ENCODE data around the gene CCDC200. TPM values are rescaled to one million over a fixed set of nuclear protein-coding genes. Genes with fewer than 3 reads are reported as not detected.
A peak's percentile ranks its signal among the peaks of the same experiment; 100 is the strongest.

The CCDC200 gene
- total and polyA plus RNA-seq, 4 donors = not detected

- H3K27me3 ChIP-seq (ENCODE audit: control insufficient read depth in 1 of 2, insufficient read depth in 2 of 2, low read length in 1 of 2) = no peaks in the 10 kb centered on the region
- H3K36me3 ChIP-seq (ENCODE audit: control insufficient read depth in 1 of 2, insufficient read depth in 2 of 2, low read length in 1 of 2) = no peaks in the 10 kb centered on the region
- ATAC-seq (ENCODE audit: low FRiP score) = no peak
- no peak for DNase-seq
- WGBS, 2 donors = 13% methylated on average over 4 of the region's 4 CpGs
- peaks cover 0 to 4% of the 10 kb centered on the region in 2 donors for H3K4me1 ChIP-seq (ENCODE audit: control insufficient read depth in 1 of 2, insufficient read depth in 2 of 2, low read length in 2 of 2)
- peak overlapping the region in 1 of 2 donors; percentile 48 for H3K4me3 ChIP-seq (ENCODE audit: low read length in 2 of 2)
- intact Hi-C loops (cut with DNase I) = loop anchor here (5.0 to 10.0 kb wide), 3 partner anchors 37 to 179 kb away; partner anchors contain the start of gene TMEM106A (in 1 of the 2)
- peak overlapping the region in 1 of 2 donors; percentile 97 for H3K27ac ChIP-seq (ENCODE audit: low read depth in 1 of 2, low read length in 2 of 2)
- no peaks in the 10 kb centered on the region for H3K9me3 ChIP-seq (ENCODE audit: control insufficient read depth, low read length)
These were observed 53.0 kb downstream of the CCDC200 start for GRCh38 chr17:43175213-43176118.

GRCh38 chr17:43171586-43172487 lies 56.6 kb downstream of the CCDC200 start:
- ATAC-seq (ENCODE audit: low FRiP score) = no peak
- peak overlapping the region; percentile 88 to 97 for H3K27ac ChIP-seq (ENCODE audit: low read depth in 1 of 2, low read length in 2 of 2)

More at GRCh38 chr17:43171586-43172487, 56.6 kb downstream of the CCDC200 start:
- Histone ChIP-seq H3K36me3 (ENCODE audit: control insufficient read depth in 1 of 2, insufficient read depth in 2 of 2, low read length in 1 of 2) (no peaks in the 10 kb centered on the region), H3K9me3 (ENCODE audit: control insufficient read depth, low read length) (no peaks in the 10 kb centered on the region), H3K4me3 (ENCODE audit: low read length in 2 of 2) (peak overlapping the region; percentile 76 to 79), H3K4me1 (ENCODE audit: control insufficient read depth in 1 of 2, insufficient read depth in 2 of 2, low read length in 2 of 2) (peaks cover 0 to 2% of the 10 kb centered on the region in 2 donors), H3K27me3 (ENCODE audit: control insufficient read depth in 1 of 2, insufficient read depth in 2 of 2, low read length in 1 of 2) (no peaks in the 10 kb centered on the region)
- DNase-seq = peak in 1 of 2 donors; percentile 63
- WGBS, 2 donors = 5 to 6% methylated on average over 12 of the region's 12 CpGs
- intact Hi-C loops (cut with DNase I) = loop anchor here (2.0 to 10.0 kb wide), 7 partner anchors 45 to 183 kb away; partner anchors contain the start of genes BRCA1 (in 2 of the 2) and VAT1 (in 2 of the 2)

Other genes with a start within 250 kb of the CCDC200 start
- 1 to 10 TPM; 2.5 to 6.6 TPM for gene PTGES3L, start 248.5 kb downstream of the CCDC200 start, total RNA-seq
- 1 to 10 TPM; 3.2 to 5.5 TPM for gene PTGES3L, start 248.5 kb downstream of the CCDC200 start, polyA plus RNA-seq
- 10 to 100 TPM; 10.6 to 16.0 TPM for gene RUNDC1, start 248.1 kb downstream of the CCDC200 start, total RNA-seq
- 1 to 10 TPM; 2.4 to 7.3 TPM for gene RUNDC1, start 248.1 kb downstream of the CCDC200 start, polyA plus RNA-seq
- 100 to 1,000 TPM; 723 to 755 TPM for gene RPL27, start 230.2 kb downstream of the CCDC200 start, total RNA-seq
- gene RPL27, start 230.2 kb downstream of the CCDC200 start, polyA plus RNA-seq = 1,000 to 10,000 TPM; 3,011 to 6,939 TPM
- 10 to 100 TPM; 24.8 to 35.3 TPM for gene IFI35, start 221.8 kb downstream of the CCDC200 start, total RNA-seq
- gene IFI35, start 221.8 kb downstream of the CCDC200 start, polyA plus RNA-seq = 10 to 100 TPM; 34.2 to 45.2 TPM
- gene VAT1, start 206.2 kb downstream of the CCDC200 start, total RNA-seq = 100 to 1,000 TPM; 165 to 241 TPM
- gene VAT1, start 206.2 kb downstream of the CCDC200 start, polyA plus RNA-seq = 10 to 100 TPM; 55.7 to 65.3 TPM
- gene RND2, start 203.4 kb downstream of the CCDC200 start, total RNA-seq = 1 to 10 TPM; 1.1 to 2.7 TPM
- 1 to 10 TPM; 2.0 to 3.9 TPM for gene RND2, start 203.4 kb downstream of the CCDC200 start, polyA plus RNA-seq
- gene BRCA1, start 103.3 kb downstream of the CCDC200 start, total RNA-seq = 1 to 10 TPM; 4.3 to 6.6 TPM
- 1 to 10 TPM in 1 of 2 donors, under 1 TPM in 1; 0.38 to 2.1 TPM for gene BRCA1, start 103.3 kb downstream of the CCDC200 start, polyA plus RNA-seq
- 10 to 100 TPM; 93.7 to 99.1 TPM for gene NBR1, start 57.4 kb downstream of the CCDC200 start, total RNA-seq
- gene NBR1, start 57.4 kb downstream of the CCDC200 start, polyA plus RNA-seq = 10 to 100 TPM; 52.3 to 55.4 TPM
- 10 to 100 TPM; 20.2 to 37.2 TPM for gene TMEM106A, start 16.7 kb downstream of the CCDC200 start, total RNA-seq
- gene TMEM106A, start 16.7 kb downstream of the CCDC200 start, polyA plus RNA-seq = 1 to 10 TPM; 2.5 to 5.0 TPM
- gene RNU2-1, start 5.4 kb upstream of the CCDC200 start, total RNA-seq = 1,000 to 10,000 TPM; 2,414 to 5,422 TPM
- not detected for gene RNU2-1, start 5.4 kb upstream of the CCDC200 start, polyA plus RNA-seq
- 10 to 100 TPM in 1 of 2 donors, 1 to 10 TPM in 1; 6.9 to 14.2 TPM for gene ARL4D, start 170.4 kb upstream of the CCDC200 start, total RNA-seq
- 1 to 10 TPM; 4.0 to 9.9 TPM for gene ARL4D, start 170.4 kb upstream of the CCDC200 start, polyA plus RNA-seq

Data from aorta (tissue), 5 donors.